Fibroblast of villous mesenchyme (primary cell): ENCODE measurements around the gene OR3A1. TPM values are rescaled to one million over a fixed set of nuclear protein-coding genes. Genes with fewer than 3 reads are reported as not detected.

ENCODE experiments used
- total RNA-seq: library from RNA; depleted of rRNA; stranded (reverse); fragments of >200 nt; gene quantifications from 2 replicates; pipeline ENCODE4 v1.2.3, GENCODE V29; 2012

OR3A1 gene
- total RNA-seq, 1 donor: 0.43 TPM

Other genes starting within 250 kb of the OR3A1 start
- gene OR1D5, start 234.8 kb downstream of the OR3A1 start, total RNA-seq: not detected in 2 replicates
- not detected in 2 replicates for gene OR1D2, start 193.9 kb downstream of the OR3A1 start, total RNA-seq
- gene OR1G1, start 170.8 kb downstream of the OR3A1 start, total RNA-seq: not detected in 2 replicates
- gene OR1A2, start 100.8 kb downstream of the OR3A1 start, total RNA-seq: not detected in 2 replicates
- not detected in 2 replicates for gene OR1A1, start 90.7 kb downstream of the OR3A1 start, total RNA-seq
- gene OR3A2, start 87.9 kb upstream of the OR3A1 start, total RNA-seq: 0.43 and 0.64 TPM in 2 replicates
- not detected in 2 replicates for gene OR1E1, start 100.0 kb upstream of the OR3A1 start, total RNA-seq
- not detected in 2 replicates for gene OR3A3, start 113.0 kb upstream of the OR3A1 start, total RNA-seq
- gene OR1E2, start 135.5 kb upstream of the OR3A1 start, total RNA-seq: not detected in 2 replicates
- gene SPATA22, start 173.5 kb upstream of the OR3A1 start, total RNA-seq: 1.3 and 3.5 TPM in 2 replicates
- under 0.01 TPM in 2 replicates for gene ASPA, start 177.6 kb upstream of the OR3A1 start, total RNA-seq